Activated T-cell treated with anti-CD3 and anti-CD28 coated beads, Interleukin-2, amount 50 U/mL, for 24 hours (primary cell): Measurements from ENCODE around the gene TDRD15.
"Not testable (repeated sequence)": the region's sequence is repeated elsewhere in the genome, so short reads cannot be mapped to it uniquely, and the experiment has no call there.

Experiments
- DNase-seq: peaks from one replicate; pipeline ENCODE4 v3.0.0-alpha.2; 2020
- H3K27ac Mint-ChIP-seq: 2 replicates; pipeline ENCODE4 v1.8.0; 2020; ENCODE audit warnings: mild to moderate bottlenecking, mixed read lengths
- H3K27me3 Mint-ChIP-seq: 2 replicates; pipeline ENCODE4 v1.8.0; 2020; ENCODE audit warnings: mixed read lengths
- H3K36me3 Mint-ChIP-seq: 2 replicates; pipeline ENCODE4 v1.8.0; 2020; ENCODE audit warnings: low read depth, mixed read lengths
- H3K4me1 Mint-ChIP-seq: 2 replicates; pipeline ENCODE4 v1.8.0; 2020; ENCODE audit warnings: low read depth, mixed read lengths
- H3K4me3 Mint-ChIP-seq: 2 replicates; pipeline ENCODE4 v1.8.0; 2020; ENCODE audit warnings: mild to moderate bottlenecking, moderate library complexity, mixed read lengths
- H3K9me3 Mint-ChIP-seq: 2 replicates; pipeline ENCODE4 v1.8.0; 2020; ENCODE audit warnings: mixed read lengths

Gene TDRD15

GRCh38 chr2:21123473-21124393, at the start of gene TDRD15:
TDRD15 (plus strand) TSS chr2:21123968; CDS start chr2:21137468, 13,500 bp downstream.
- H3K36me3 Mint-ChIP-seq, result no peaks in the 10 kb centered on the region
- no peaks in the 10 kb centered on the region for H3K9me3 Mint-ChIP-seq
- no peak for DNase-seq
- no peaks in the 10 kb centered on the region for H3K4me1 Mint-ChIP-seq
- H3K4me3 Mint-ChIP-seq, result no peak within 1 kb of the TSS
- no peak within 1 kb of the TSS for H3K27ac Mint-ChIP-seq
- peaks cover 10% of the 10 kb centered on the region for H3K27me3 Mint-ChIP-seq

GRCh38 chr2:21078296-21078695, 45.5 kb upstream of the TDRD15 start:
- Mint-ChIP-seq H3K4me1 (no peaks in the 10 kb centered on the region), H3K27me3 (no peaks in the 10 kb centered on the region), H3K4me3 (no peak overlapping the region), H3K9me3 (peaks cover 6% of the 10 kb centered on the region), H3K27ac (no peak overlapping the region), H3K36me3 (no peaks in the 10 kb centered on the region)
- no peak for DNase-seq

- Mint-ChIP-seq H3K27me3 (no peaks in the 10 kb centered on the region), H3K36me3 (no peaks in the 10 kb centered on the region), H3K4me3 (no peak overlapping the region), H3K4me1 (no peaks in the 10 kb centered on the region), H3K27ac (no peak overlapping the region), H3K9me3 (peaks cover 4% of the 10 kb centered on the region)
- no peak for DNase-seq
Observed at GRCh38 chr2:21083482-21083881, 40.3 kb upstream of the TDRD15 start.

- Mint-ChIP-seq H3K27ac (no peak overlapping the region), H3K36me3 (no peaks in the 10 kb centered on the region), H3K27me3 (no peaks in the 10 kb centered on the region), H3K4me1 (no peaks in the 10 kb centered on the region), H3K9me3 (no peaks in the 10 kb centered on the region), H3K4me3 (no peak overlapping the region)
- no peak for DNase-seq
Observed at GRCh38 chr2:21084401-21084800, 39.4 kb upstream of the TDRD15 start.

GRCh38 chr2:21092308-21092869, 31.4 kb upstream of the TDRD15 start:
- Mint-ChIP-seq H3K27ac (no peak overlapping the region), H3K4me1 (no peaks in the 10 kb centered on the region), H3K9me3 (no peaks in the 10 kb centered on the region), H3K4me3 (no peak overlapping the region), H3K27me3 (peaks cover 8% of the 10 kb centered on the region), H3K36me3 (no peaks in the 10 kb centered on the region)
- DNase-seq, result no peak

- no peaks in the 10 kb centered on the region for H3K9me3 Mint-ChIP-seq
- no peaks in the 10 kb centered on the region for H3K4me1 Mint-ChIP-seq
- H3K4me3 Mint-ChIP-seq, result no peak overlapping the region
- H3K27ac Mint-ChIP-seq, result no peak overlapping the region
- H3K27me3 Mint-ChIP-seq, result peaks cover 8% of the 10 kb centered on the region
- no peak for DNase-seq
- no peaks in the 10 kb centered on the region for H3K36me3 Mint-ChIP-seq
Observed at GRCh38 chr2:21095178-21095577, 28.6 kb upstream of the TDRD15 start.

GRCh38 chr2:21095714-21096113, 28.1 kb upstream of the TDRD15 start:
- Mint-ChIP-seq H3K27ac (no peak overlapping the region), H3K36me3 (no peaks in the 10 kb centered on the region), H3K4me3 (no peak overlapping the region), H3K4me1 (no peaks in the 10 kb centered on the region), H3K27me3 (peaks cover 8% of the 10 kb centered on the region), H3K9me3 (no peaks in the 10 kb centered on the region)
- no peak for DNase-seq

GRCh38 chr2:21096458-21096857, 27.3 kb upstream of the TDRD15 start:
- DNase-seq, result no peak
- Mint-ChIP-seq H3K9me3 (no peaks in the 10 kb centered on the region), H3K4me3 (no peak overlapping the region), H3K27ac (no peak overlapping the region), H3K4me1 (no peaks in the 10 kb centered on the region), H3K36me3 (no peaks in the 10 kb centered on the region), H3K27me3 (peaks cover 8% of the 10 kb centered on the region)

GRCh38 chr2:21097331-21097730, 26.4 kb upstream of the TDRD15 start:
- no peaks in the 10 kb centered on the region for H3K36me3 Mint-ChIP-seq
- peaks cover 8% of the 10 kb centered on the region for H3K27me3 Mint-ChIP-seq
- no peaks in the 10 kb centered on the region for H3K4me1 Mint-ChIP-seq
- no peaks in the 10 kb centered on the region for H3K9me3 Mint-ChIP-seq
- H3K27ac Mint-ChIP-seq, result no peak overlapping the region
- no peak overlapping the region for H3K4me3 Mint-ChIP-seq
- no peak for DNase-seq

GRCh38 chr2:21098294-21098693, 25.5 kb upstream of the TDRD15 start:
- Mint-ChIP-seq H3K9me3 (no peaks in the 10 kb centered on the region), H3K27me3 (peaks cover 6% of the 10 kb centered on the region), H3K4me1 (no peaks in the 10 kb centered on the region), H3K36me3 (no peaks in the 10 kb centered on the region), H3K27ac (no peak overlapping the region), H3K4me3 (no peak overlapping the region)
- DNase-seq, result no peak

- H3K36me3 Mint-ChIP-seq, result no peaks in the 10 kb centered on the region
Observed at GRCh38 chr2:21099281-21099907, 24.4 kb upstream of the TDRD15 start.

GRCh38 chr2:21101514-21102155, 22.1 kb upstream of the TDRD15 start:
- not testable (repeated sequence) for DNase-seq, H3K4me1 Mint-ChIP-seq, H3K27ac Mint-ChIP-seq, H3K36me3 Mint-ChIP-seq, H3K27me3 Mint-ChIP-seq, H3K9me3 Mint-ChIP-seq
- H3K4me3 Mint-ChIP-seq, result peak overlapping the region; percentile 20

More at GRCh38 chr2:21099281-21099907, 24.4 kb upstream of the TDRD15 start:
- Mint-ChIP-seq H3K27me3 (peaks cover 6% of the 10 kb centered on the region), H3K27ac (no peak overlapping the region), H3K4me3 (no peak overlapping the region), H3K9me3 (no peaks in the 10 kb centered on the region), H3K4me1 (no peaks in the 10 kb centered on the region)
- no peak for DNase-seq

GRCh38 chr2:21102356-21102755, 21.4 kb upstream of the TDRD15 start:
- H3K36me3 Mint-ChIP-seq, result no peaks in the 10 kb centered on the region
- no peak overlapping the region for H3K27ac Mint-ChIP-seq
- H3K9me3 Mint-ChIP-seq, result no peaks in the 10 kb centered on the region
- H3K27me3 Mint-ChIP-seq, result no peaks in the 10 kb centered on the region
- H3K4me3 Mint-ChIP-seq, result no peak overlapping the region
- no peaks in the 10 kb centered on the region for H3K4me1 Mint-ChIP-seq
- no peak for DNase-seq

GRCh38 chr2:21103274-21103891, 20.4 kb upstream of the TDRD15 start:
- no peaks in the 10 kb centered on the region for H3K9me3 Mint-ChIP-seq
- no peaks in the 10 kb centered on the region for H3K36me3 Mint-ChIP-seq
- H3K27me3 Mint-ChIP-seq, result no peaks in the 10 kb centered on the region

More at GRCh38 chr2:21103274-21103891, 20.4 kb upstream of the TDRD15 start:
- Mint-ChIP-seq H3K4me1 (no peaks in the 10 kb centered on the region), H3K4me3 (no peak overlapping the region), H3K27ac (no peak overlapping the region)
- DNase-seq, result no peak
